OCI-LY1 (cell line): ENCODE data around the gene KRT78.
A peak's percentile ranks its signal among the peaks of the same experiment; 100 is the strongest.

Source experiments
- EZH2 ChIP-seq: fragments of 200-600 bp; sonication (generic), shearing (Covaris generic); IDR thresholded peaks from 2 replicates; pipeline ENCODE4 v1.8.0; 2017; ENCODE audit warnings: borderline replicate concordance, mixed run types, mild to moderate bottlenecking, antibody characterized with exemption, low read length, moderate library complexity, mixed read lengths
- TF ChIP-seq, protein P1 (sequence below): fragments of 200-600 bp; sonication (generic), shearing (Covaris generic); IDR thresholded peaks from 2 replicates; pipeline ENCODE4 v1.5.1; 2017; ENCODE audit warnings: mild to moderate bottlenecking, antibody characterized with exemption, low read length, moderate library complexity, mixed read lengths

DNA sequence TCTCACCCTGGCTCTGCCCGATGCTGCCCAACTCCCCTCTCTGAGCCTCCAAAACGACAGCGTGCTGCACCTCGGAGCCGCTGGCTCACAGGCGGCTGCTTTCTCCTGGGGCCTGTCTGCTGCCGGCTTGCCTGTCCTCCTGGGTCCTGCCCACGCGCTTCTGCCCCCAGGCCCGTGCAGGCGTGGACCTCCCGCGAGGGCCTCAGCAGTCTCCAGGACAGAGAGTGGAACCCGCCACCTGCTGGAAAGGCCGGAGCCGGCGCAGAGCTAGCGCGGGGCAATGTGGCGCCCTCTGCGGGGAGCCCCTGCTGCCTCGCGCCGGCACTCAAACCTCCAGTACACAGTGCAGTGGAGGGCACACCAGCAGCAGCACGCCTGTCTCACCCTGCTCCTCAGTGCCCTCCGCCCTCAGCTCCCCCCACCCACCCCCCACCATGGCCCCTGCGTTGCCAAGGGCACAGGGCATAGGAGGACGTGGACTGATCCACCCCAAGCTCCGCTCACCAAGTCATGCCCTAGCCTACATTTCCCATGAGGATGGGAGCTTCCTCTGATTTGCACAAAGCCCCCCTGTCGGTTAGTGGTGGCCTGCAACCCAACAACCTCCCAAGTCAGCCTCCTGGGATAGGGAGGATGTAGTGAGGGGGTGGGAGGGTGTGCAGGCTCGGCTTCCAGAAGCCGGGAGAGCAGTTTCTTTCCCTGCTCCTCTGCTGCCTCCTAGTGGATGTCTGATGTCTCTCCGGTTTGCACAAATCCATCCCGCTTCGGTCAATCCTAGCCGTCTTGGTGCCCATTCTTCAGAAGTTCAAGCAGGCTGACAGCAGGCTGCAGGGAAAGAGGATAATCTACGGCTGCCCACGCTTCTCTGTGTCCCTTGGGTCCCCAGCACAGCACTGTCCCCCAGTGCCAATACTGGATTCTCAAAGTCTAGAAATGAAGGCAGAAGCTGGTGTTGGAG, 30.9 kb upstream of the KRT78 start:
- TF ChIP-seq, protein P1, sequence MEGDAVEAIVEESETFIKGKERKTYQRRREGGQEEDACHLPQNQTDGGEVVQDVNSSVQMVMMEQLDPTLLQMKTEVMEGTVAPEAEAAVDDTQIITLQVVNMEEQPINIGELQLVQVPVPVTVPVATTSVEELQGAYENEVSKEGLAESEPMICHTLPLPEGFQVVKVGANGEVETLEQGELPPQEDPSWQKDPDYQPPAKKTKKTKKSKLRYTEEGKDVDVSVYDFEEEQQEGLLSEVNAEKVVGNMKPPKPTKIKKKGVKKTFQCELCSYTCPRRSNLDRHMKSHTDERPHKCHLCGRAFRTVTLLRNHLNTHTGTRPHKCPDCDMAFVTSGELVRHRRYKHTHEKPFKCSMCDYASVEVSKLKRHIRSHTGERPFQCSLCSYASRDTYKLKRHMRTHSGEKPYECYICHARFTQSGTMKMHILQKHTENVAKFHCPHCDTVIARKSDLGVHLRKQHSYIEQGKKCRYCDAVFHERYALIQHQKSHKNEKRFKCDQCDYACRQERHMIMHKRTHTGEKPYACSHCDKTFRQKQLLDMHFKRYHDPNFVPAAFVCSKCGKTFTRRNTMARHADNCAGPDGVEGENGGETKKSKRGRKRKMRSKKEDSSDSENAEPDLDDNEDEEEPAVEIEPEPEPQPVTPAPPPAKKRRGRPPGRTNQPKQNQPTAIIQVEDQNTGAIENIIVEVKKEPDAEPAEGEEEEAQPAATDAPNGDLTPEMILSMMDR: peak; percentile 62
- TF ChIP-seq EZH2: no peak
